T47D (cell line): Measurements from ENCODE around the gene ELOVL2.
A peak's percentile ranks its signal among the peaks of the same experiment; 100 is the strongest.

ENCODE experiments used
- DNase-seq, 2 experiments: peaks; one replicate each; pipeline versions ENCODE4 v3.0.0 to v3.0.0-alpha.2; 2011 to 2012; ENCODE audit warnings: low read depth in 1 of 2, low spot score in 1 of 2
- JUND ChIP-seq: IDR thresholded peaks from 2 replicates; pipeline ENCODE4 v1.6.1; 2012; ENCODE audit warnings: low read depth
- in situ Hi-C: cut with HindIII; loops from 2 replicates; pipeline ENCODE4 v1.10.0; 2016; ENCODE audit warnings: low sequenced_read_pairs, low pct_unique_long_range_greater_than_20kb

The ELOVL2 gene

GRCh38 chr6:10951675-10952282 is 92.3 kb downstream of the ELOVL2 start:
- no peak for TF ChIP-seq JUND
- in situ Hi-C loops: no loop called here
- DNase-seq: peak; percentile 33 to 63

GRCh38 chr6:10949579-10950490 is 94.3 kb downstream of the ELOVL2 start:
- in situ Hi-C loops: no loop called here
- no peak for TF ChIP-seq JUND
- DNase-seq: no peak

GRCh38 chr6:10947966-10948365 is 96.1 kb downstream of the ELOVL2 start:
- TF ChIP-seq JUND: no peak
- in situ Hi-C loops: no loop called here
- DNase-seq: no peak

- in situ Hi-C loops: no loop called here
- no peak for TF ChIP-seq JUND
- DNase-seq: no peak
These were observed 98.3 kb downstream of the ELOVL2 start for GRCh38 chr6:10945845-10946244.

GRCh38 chr6:10939840-10940239 is 104.3 kb downstream of the ELOVL2 start:
- TF ChIP-seq JUND: no peak
- in situ Hi-C loops: no loop called here
- DNase-seq: no peak

GRCh38 chr6:10933126-10933525 is 111.0 kb downstream of the ELOVL2 start:
- no peak for TF ChIP-seq JUND
- in situ Hi-C loops: no loop called here

More at GRCh38 chr6:10933126-10933525, 111.0 kb downstream of the ELOVL2 start:
- DNase-seq: no peak
